A673 (cell line): ENCODE data around the gene DSCAML1. TPM values are rescaled to one million over a fixed set of nuclear protein-coding genes. Genes with fewer than 3 reads are reported as not detected.

Experiments
- BruUV-seq: library from RNA; stranded (reverse); fragments of 400-500 nt; replicated peaks from 2 replicates; lab custom pipeline; 2021; lab: Mats Ljungman, UMichigan
- CTCF ChIA-PET: fragments of 300-600 bp; sonication (Branson Sonifier 250); formaldehyde crosslinking; loops from one replicate; lab custom pipeline; 2022; ENCODE audit warnings: antibody characterized with exemption; lab: Charles Lee
- POLR2A ChIA-PET: fragments of 300-600 bp; sonication (Branson Sonifier 250); formaldehyde crosslinking; loops from one replicate; lab custom pipeline; 2022; ENCODE audit warnings: antibody characterized with exemption; ENCODE audit not compliant: low non-redundant PET; lab: Charles Lee
- DNase-seq: peaks from one replicate; pipeline ENCODE4 v3.0.0-alpha.2; 2015; ENCODE audit warnings: low spot score
- H3K27ac ChIP-seq: fragments of 200-600 bp; sonication (generic); 2 replicates; pipeline ENCODE4 v1.5.1; 2016; ENCODE audit warnings: mixed run types, low read depth, mild to moderate bottlenecking, mixed read lengths, antibody characterized with exemption, low read length; ENCODE audit not compliant: poor library complexity, severe bottlenecking
- H3K27me3 ChIP-seq: fragments of 200-600 bp; sonication (generic); replicated peaks from 2 replicates; pipeline ENCODE4 v1.6.1; 2017; ENCODE audit warnings: mixed run types, low read depth, mild to moderate bottlenecking, mixed read lengths, antibody characterized with exemption, low read length; ENCODE audit not compliant: insufficient read depth, poor library complexity
- H3K36me3 ChIP-seq: fragments of 200-600 bp; sonication (generic); 2 replicates; pipeline ENCODE4 v1.6.1; 2016; ENCODE audit warnings: mixed run types, mild to moderate bottlenecking, mixed read lengths, antibody characterized with exemption, low read length; ENCODE audit not compliant: insufficient read depth, poor library complexity, severe bottlenecking
- H3K4me1 ChIP-seq: fragments of 200-600 bp; sonication (generic); 2 replicates; pipeline ENCODE4 v1.6.1; 2017; ENCODE audit warnings: mixed run types, mild to moderate bottlenecking, mixed read lengths, antibody characterized with exemption, low read length; ENCODE audit not compliant: insufficient read depth, poor library complexity, severe bottlenecking
- H3K4me3 ChIP-seq: fragments of 200-600 bp; sonication (generic); 2 replicates; pipeline ENCODE4 v1.5.1; 2016; ENCODE audit warnings: low read depth, mixed run types, mild to moderate bottlenecking, mixed read lengths, low read length; ENCODE audit not compliant: poor library complexity, severe bottlenecking
- H3K9me3 ChIP-seq: fragments of 200-600 bp; sonication (generic); 2 replicates; pipeline ENCODE4 v1.6.1; 2016; ENCODE audit warnings: mixed run types, low read depth, mild to moderate bottlenecking, mixed read lengths, antibody characterized with exemption, low read length; ENCODE audit not compliant: poor library complexity, severe bottlenecking
- CTCF ChIP-seq: fragments of 300-800, 200-600 bp; sonication (generic); conservative IDR thresholded peaks from 2 replicates; pipeline ENCODE4 v1.5.1; 2017; ENCODE audit warnings: low read depth, mild to moderate bottlenecking, antibody characterized with exemption, low read length, moderate library complexity, mixed read lengths
- EZH2 ChIP-seq: fragments of 200-600 bp; sonication (generic); IDR thresholded peaks from 2 replicates; pipeline ENCODE4 v1.6.1; 2017; ENCODE audit warnings: borderline replicate concordance, low read depth, mild to moderate bottlenecking, mixed read lengths, antibody characterized with exemption, low read length; ENCODE audit not compliant: poor library complexity, severe bottlenecking
- intact Hi-C: fragments of 100-400 bp; cut with micrococcal nuclease; formaldehyde crosslinking; loops from one replicate; pipeline ENCODE4 v1.10.0; 2022; ENCODE audit not compliant: unreplicated experiment
- total RNA-seq: library from RNA; stranded (reverse); gene quantifications from 2 replicates; pipeline ENCODE4 v1.2.3, GENCODE V29; 2021

Gene DSCAML1
- total RNA-seq, 1 experiment from 2014 or later: not detected

DNA sequence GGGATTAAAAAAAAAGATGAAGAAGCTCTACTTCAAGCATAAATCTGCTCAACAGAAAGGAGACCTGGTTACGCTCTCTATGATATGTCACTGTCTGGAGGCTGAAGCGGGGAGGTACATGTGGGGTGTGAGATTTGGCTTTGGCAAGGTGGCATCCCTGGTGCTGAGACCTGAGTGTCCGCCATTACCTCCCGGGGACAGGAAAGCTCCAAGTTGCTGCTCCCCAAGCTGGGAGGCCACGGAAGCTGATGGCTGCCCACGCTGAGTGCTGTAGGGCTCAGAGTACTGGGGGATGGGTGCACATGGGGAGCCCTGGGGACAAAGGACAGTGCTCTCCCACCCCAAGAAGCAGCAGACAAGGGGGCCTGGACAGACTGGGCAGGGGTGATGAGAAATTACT is 167.9 kb downstream of the DSCAML1 start:
- Histone ChIP-seq H3K9me3 (no peaks in the 10 kb centered on the region), H3K36me3 (no peaks in the 10 kb centered on the region), H3K27me3 (no peaks in the 10 kb centered on the region), H3K4me3 (no peak overlapping the region), H3K27ac (no peak overlapping the region), H3K4me1 (no peaks in the 10 kb centered on the region)
- no peak for DNase-seq
- POLR2A ChIA-PET: no interaction called here
- TF ChIP-seq CTCF (no peak), EZH2 (no peak)
- no TSS peak for BruUV-seq
- CTCF ChIA-PET: no interaction called here
- intact Hi-C loops: no loop called here

GRCh38 chr11:117627259-117627658 is 169.8 kb downstream of the DSCAML1 start:
- no peak overlapping the region for H3K27ac ChIP-seq
- H3K4me1 ChIP-seq: no peaks in the 10 kb centered on the region
- no peak overlapping the region for H3K4me3 ChIP-seq
- no peak for DNase-seq
- BruUV-seq: no TSS peak
- no peaks in the 10 kb centered on the region for H3K9me3 ChIP-seq
- TF ChIP-seq CTCF (no peak), EZH2 (no peak)
- H3K27me3 ChIP-seq: no peaks in the 10 kb centered on the region
- ChIA-PET CTCF (no interaction called here), POLR2A (no interaction called here)
- no peaks in the 10 kb centered on the region for H3K36me3 ChIP-seq
- intact Hi-C loops: no loop called here

DNA sequence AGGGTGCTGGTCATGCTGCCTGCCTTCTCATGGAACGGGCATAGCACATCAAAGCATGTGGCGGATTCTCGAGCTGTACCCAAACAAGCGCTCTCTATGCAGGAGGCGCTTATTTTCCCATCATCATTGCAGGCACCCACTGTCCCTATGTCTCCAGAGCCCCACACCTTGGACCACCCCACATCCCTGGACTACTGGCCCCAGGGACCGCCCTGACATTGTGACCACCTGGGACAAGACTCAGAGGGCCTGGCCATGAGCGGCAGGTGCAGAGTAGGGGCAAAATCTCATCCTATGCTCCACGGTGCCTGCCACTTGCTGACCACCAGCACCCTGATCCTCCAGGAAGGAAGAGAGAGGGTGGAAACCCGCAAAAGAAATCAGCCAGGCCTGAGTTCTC is 170.4 kb downstream of the DSCAML1 start:
- POLR2A ChIA-PET: no interaction called here
- no peak for TF ChIP-seq CTCF
- Histone ChIP-seq H3K36me3 (no peaks in the 10 kb centered on the region), H3K27ac (no peak overlapping the region), H3K9me3 (peaks cover 1% of the 10 kb centered on the region), H3K4me3 (no peak overlapping the region), H3K27me3 (no peaks in the 10 kb centered on the region), H3K4me1 (no peaks in the 10 kb centered on the region)
- no TSS peak for BruUV-seq
- intact Hi-C loops: no loop called here
- CTCF ChIA-PET: no interaction called here
- no peak for DNase-seq
